A549 treated with RU486 at 1 μM for 4 hours (cell line): ENCODE data around the gene MTIF2. TPM values are rescaled to one million over a fixed set of nuclear protein-coding genes. Genes with fewer than 3 reads are reported as not detected.

Source experiments
- total RNA-seq: library from RNA; stranded (reverse); fragments of 200-300 nt; extraction: Qiagen RNA extraction; gene quantifications from 5 replicates; pipeline ENCODE4 v1.2.3, GENCODE V29; 2022; ENCODE audit warnings: low read depth

Gene MTIF2
- 37.5 to 48.5 TPM (median 40.0 TPM) in 5 replicates for total RNA-seq

GRCh38 chr2:55268907-55269644, at the start of gene MTIF2:
Gene MTIF2, minus strand, starts transcription at chr2:55269231. Its CDS starts 5,373 bp downstream, at chr2:55263858.

GRCh38 chr2:55232084-55232862, 36.8 kb downstream of the MTIF2 start, which contains the start of the genes CLHC1 and RPS27A:
Gene CLHC1, minus strand, starts transcription at chr2:55232293. Its CDS starts 9,882 bp downstream, at chr2:55222411.
Gene RPS27A, plus strand, starts transcription at chr2:55232688. Its CDS starts 137 bp downstream, at chr2:55232825.

Other genes starting within 250 kb of the MTIF2 start
- 337 to 523 TPM (median 480 TPM) in 5 replicates for gene RTN4, start 218.8 kb downstream of the MTIF2 start, total RNA-seq
- 1.3 to 2.4 TPM (median 2.3 TPM) in 5 replicates for gene CLHC1, start 36.9 kb downstream of the MTIF2 start, total RNA-seq
- 2,688 to 3,509 TPM (median 3,039 TPM) in 5 replicates for gene RPS27A, start 36.5 kb downstream of the MTIF2 start, total RNA-seq
- 19.4 to 26.2 TPM (median 24.8 TPM) in 5 replicates for gene CCDC88A, start 150.6 kb upstream of the MTIF2 start, total RNA-seq